ENCODE results near the gene EXD3. TPM values are rescaled to one million over a fixed set of nuclear protein-coding genes. Genes with fewer than 3 reads are reported as not detected.

Gene EXD3
- total and polyA plus RNA-seq, 7 donors: 8.9 to 29.7 (median 18.0) TPM

- Histone ChIP-seq H3K4me1 (peaks cover 0 to 32% (median 23%) of the 10 kb centered on the region in 4 donors), H3K9me3 (no peaks in the 10 kb centered on the region), H3K27me3 (no peaks in the 10 kb centered on the region), H3K4me3 (no peak overlapping the region), H3K36me3 (peaks cover 0 to 11% (median 0%) of the 10 kb centered on the region in 4 donors), H3K27ac (no peak overlapping the region)
- intact Hi-C loops (cut with DNase I): no loop called here
- TF ChIP-seq POLR2AphosphoS5 (IDR thresholded peaks at IDR 0.05) (no peak), EP300 (IDR thresholded peaks at IDR 0.05) (no peak), POLR2A (IDR thresholded peaks at IDR 0.05) (no peak)
- TF ChIP-seq, protein P1, sequence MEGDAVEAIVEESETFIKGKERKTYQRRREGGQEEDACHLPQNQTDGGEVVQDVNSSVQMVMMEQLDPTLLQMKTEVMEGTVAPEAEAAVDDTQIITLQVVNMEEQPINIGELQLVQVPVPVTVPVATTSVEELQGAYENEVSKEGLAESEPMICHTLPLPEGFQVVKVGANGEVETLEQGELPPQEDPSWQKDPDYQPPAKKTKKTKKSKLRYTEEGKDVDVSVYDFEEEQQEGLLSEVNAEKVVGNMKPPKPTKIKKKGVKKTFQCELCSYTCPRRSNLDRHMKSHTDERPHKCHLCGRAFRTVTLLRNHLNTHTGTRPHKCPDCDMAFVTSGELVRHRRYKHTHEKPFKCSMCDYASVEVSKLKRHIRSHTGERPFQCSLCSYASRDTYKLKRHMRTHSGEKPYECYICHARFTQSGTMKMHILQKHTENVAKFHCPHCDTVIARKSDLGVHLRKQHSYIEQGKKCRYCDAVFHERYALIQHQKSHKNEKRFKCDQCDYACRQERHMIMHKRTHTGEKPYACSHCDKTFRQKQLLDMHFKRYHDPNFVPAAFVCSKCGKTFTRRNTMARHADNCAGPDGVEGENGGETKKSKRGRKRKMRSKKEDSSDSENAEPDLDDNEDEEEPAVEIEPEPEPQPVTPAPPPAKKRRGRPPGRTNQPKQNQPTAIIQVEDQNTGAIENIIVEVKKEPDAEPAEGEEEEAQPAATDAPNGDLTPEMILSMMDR (IDR thresholded peaks at IDR 0.05): no peak
- DNase-seq: peak; percentile 67
- WGBS, 2 donors: 93 to 94% methylated on average over 31 of the region's 31 CpGs
Measured at GRCh38 chr9:137460363-137461315, 37.7 kb upstream of the EXD3 start.

DNA sequence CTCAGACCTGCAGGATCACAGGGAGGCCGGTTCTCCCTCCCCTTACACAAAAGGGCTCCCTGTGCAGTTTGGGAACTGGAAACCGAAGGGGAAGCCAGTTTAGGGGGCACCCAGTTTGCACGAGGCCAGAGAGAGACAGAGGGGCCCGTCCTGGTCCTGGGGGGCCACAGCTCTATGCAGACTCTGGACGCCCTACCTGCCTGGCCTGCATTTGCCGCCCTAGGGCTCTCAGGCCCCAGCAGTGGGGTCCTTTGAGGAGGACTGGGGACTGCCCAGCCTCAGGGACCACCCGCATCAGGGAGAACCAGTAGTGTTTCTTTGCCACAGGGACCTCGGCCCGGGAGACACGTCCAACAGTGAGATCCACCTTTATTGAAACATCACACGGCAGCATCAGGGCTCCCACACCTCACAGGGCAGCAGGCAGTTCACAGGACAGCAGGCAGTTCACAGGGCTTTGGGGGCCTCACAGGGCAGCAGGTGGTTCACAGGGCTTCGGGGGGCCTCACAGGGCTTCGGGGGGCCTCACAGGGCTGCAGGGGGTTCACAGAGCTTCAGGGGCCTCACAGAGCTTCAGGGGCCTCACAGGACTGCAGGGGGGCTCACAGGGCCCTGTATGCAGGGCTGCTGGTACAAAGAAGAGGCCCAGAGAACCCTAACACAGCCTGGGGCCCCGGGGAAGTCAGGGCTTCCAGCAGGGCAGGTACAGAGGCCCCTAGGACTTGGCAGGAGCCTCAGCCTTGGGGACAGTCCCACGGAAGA, 36.8 kb upstream of the EXD3 start:
- intact Hi-C loops (cut with DNase I): loop anchor here (5.0 to 10.0 kb wide), 2 partner anchors 37 to 145 kb away; partner anchors contain the start of genes ARRDC1, EXD3 and NOXA1
- peak overlapping the region; percentile 1 to 79 (median 68) for H3K4me3 ChIP-seq
- WGBS, 2 donors: 30 to 46% methylated on average over 15 of the region's 15 CpGs
- H3K27ac ChIP-seq: peak overlapping the region; percentile 55 to 80 (median 74)
- no peak for DNase-seq
- peaks cover 0 to 39% (median 29%) of the 10 kb centered on the region in 4 donors for H3K4me1 ChIP-seq
- no peaks in the 10 kb centered on the region for H3K27me3 ChIP-seq
- TF ChIP-seq POLR2AphosphoS5 (IDR thresholded peaks at IDR 0.05) (no peak), EP300 (IDR thresholded peaks at IDR 0.05) (no peak), POLR2A (IDR thresholded peaks at IDR 0.05) (no peak)
- TF ChIP-seq, protein P1 (IDR thresholded peaks at IDR 0.05): no peak
- H3K9me3 ChIP-seq: no peaks in the 10 kb centered on the region
- peaks cover 0 to 11% (median 0%) of the 10 kb centered on the region in 4 donors for H3K36me3 ChIP-seq

GRCh38 chr9:137459152-137459600, 36.2 kb upstream of the EXD3 start, which contains the start of gene NSMF:
Gene NSMF (minus strand): TSS chr9:137459334. CDS start chr9:137459102, 232 bp downstream.
- Histone ChIP-seq H3K4me3 (peak within 1 kb of the TSS; percentile 48 to 79 (median 68)), H3K36me3 (peaks cover 0 to 11% (median 0%) of the 10 kb centered on the region in 4 donors), H3K27ac (peak within 1 kb of the TSS; percentile 59 to 80 (median 74)), H3K9me3 (no peaks in the 10 kb centered on the region), H3K4me1 (peaks cover 0 to 45% (median 35%) of the 10 kb centered on the region in 4 donors), H3K27me3 (no peaks in the 10 kb centered on the region)
- intact Hi-C loops (cut with DNase I): loop anchor here (5.0 to 10.0 kb wide), 2 partner anchors 37 to 146 kb away; partner anchors contain the start of genes ARRDC1, EXD3 and NOXA1
- DNase-seq: peak; percentile 98
- WGBS, 2 donors: 1% methylated on average over 62 of the region's 62 CpGs
- TF ChIP-seq, protein P1 (IDR thresholded peaks at IDR 0.05): no peak
- TF ChIP-seq POLR2AphosphoS5 (IDR thresholded peaks at IDR 0.05) (peak; percentile 37 to 78 (median 74)), EP300 (IDR thresholded peaks at IDR 0.05) (no peak), POLR2A (IDR thresholded peaks at IDR 0.05) (no peak)

All from sigmoid colon (tissue), 7 donors.